HepG2 (cell line): ENCODE data around the gene CLCNKA. TPM values are rescaled to one million over a fixed set of nuclear protein-coding genes. Genes with fewer than 3 reads are reported as not detected.

Experiments
- ATF2 ChIP-seq: sonication (generic); formaldehyde crosslinking; IDR thresholded peaks from 2 replicates; pipeline ENCODE4 v1.4.0; 2020; ENCODE audit warnings: missing genetic modification reagents
- CREB1 ChIP-seq, 2 experiments: fragments of 450-650 bp in 1 of 2; IDR thresholded peaks; 2 replicates each; pipeline ENCODE4 v1.6.1; 2016 to 2017; ENCODE audit warnings: control low read depth in 1 of 2, mild to moderate bottlenecking in 1 of 2, missing compliant biosample characterization in 1 of 2, missing genetic modification characterization in 1 of 2
- ELF1 ChIP-seq: sonication (generic); formaldehyde crosslinking; IDR thresholded peaks from 2 replicates; pipeline ENCODE4 v1.4.0; 2020; ENCODE audit warnings: missing genetic modification reagents
- GMEB2 ChIP-seq: IDR thresholded peaks from 2 replicates; pipeline ENCODE4 v1.6.1; 2016; ENCODE audit warnings: missing biosample characterization, missing genetic modification reagents, low read depth
- HCFC1 ChIP-seq: fragments of 150-350 bp; IDR thresholded peaks from 2 replicates; pipeline ENCODE4 v1.6.1; 2014; ENCODE audit warnings: low read depth, low read length
- HDAC2 ChIP-seq: sonication (generic); formaldehyde crosslinking; IDR thresholded peaks from 2 replicates; pipeline ENCODE4 v1.4.0; 2020; ENCODE audit warnings: missing genetic modification reagents
- HNF1B ChIP-seq: sonication (generic); formaldehyde crosslinking; IDR thresholded peaks from 2 replicates; pipeline ENCODE4 v1.5.1; 2020; ENCODE audit warnings: mild to moderate bottlenecking, moderate library complexity, missing genetic modification reagents
- PAXIP1 ChIP-seq: sonication (generic); formaldehyde crosslinking; conservative IDR thresholded peaks from 2 replicates; pipeline ENCODE4 v1.4.0; 2020; ENCODE audit warnings: mild to moderate bottlenecking, missing genetic modification reagents, moderate library complexity
- RBFOX2 ChIP-seq: fragments of 200-400 bp; formaldehyde crosslinking; IDR thresholded peaks from 2 replicates; pipeline ENCODE4 v1.6.1; 2017; ENCODE audit warnings: low read depth, mild to moderate bottlenecking, low read length
- SP5 ChIP-seq: IDR thresholded peaks from 2 replicates; pipeline ENCODE4 v1.6.1; 2016; ENCODE audit warnings: low read depth, borderline replicate concordance
- TARDBP ChIP-seq: sonication (generic); formaldehyde crosslinking; IDR thresholded peaks from 2 replicates; pipeline ENCODE4 v1.8.0; 2022; ENCODE audit warnings: mild to moderate bottlenecking, missing genetic modification reagents
- THAP11 ChIP-seq: IDR thresholded peaks from 2 replicates; pipeline ENCODE4 v1.6.1; 2016; ENCODE audit warnings: missing biosample characterization, missing genetic modification reagents
- ZNF12 ChIP-seq: sonication (generic); formaldehyde crosslinking; IDR thresholded peaks from 2 replicates; pipeline ENCODE4 v1.5.0; 2020; ENCODE audit warnings: missing genetic modification reagents
- ZNF136 ChIP-seq: sonication (generic); formaldehyde crosslinking; IDR thresholded peaks from 2 replicates; pipeline ENCODE4 v1.8.1; 2022; ENCODE audit warnings: low read depth, mild to moderate bottlenecking, moderate library complexity, missing genetic modification reagents
- ZNF143 ChIP-seq: sonication (generic); formaldehyde crosslinking; IDR thresholded peaks from 2 replicates; pipeline ENCODE4 v1.4.0; 2020; ENCODE audit warnings: missing genetic modification reagents
- ZNF337 ChIP-seq: sonication (generic); formaldehyde crosslinking; IDR thresholded peaks from 2 replicates; pipeline ENCODE4 v1.5.1; 2020; ENCODE audit warnings: missing genetic modification reagents, low read depth, mild to moderate bottlenecking, borderline replicate concordance
- ZNF501 ChIP-seq: sonication (generic); formaldehyde crosslinking; IDR thresholded peaks from 2 replicates; pipeline ENCODE4 v1.5.1; 2020; ENCODE audit warnings: mild to moderate bottlenecking, moderate library complexity, missing genetic modification reagents
- ZUFSP ChIP-seq: sonication (generic); formaldehyde crosslinking; IDR thresholded peaks from 2 replicates; pipeline ENCODE4 v1.9.0; 2021; ENCODE audit warnings: missing genetic modification reagents, mild to moderate bottlenecking, borderline replicate concordance
- polyA plus RNA-seq, 8 experiments: library from polyadenylated mRNA; depleted of rRNA in 3 of 8; stranded (reverse) in 7 of 8; unstranded in 1 of 8; fragments of >200 nt; fragmentation: Illumina TruSeq in 4 of 8; extraction: Trizol in 4 of 8; gene quantifications; 2 replicates each; pipeline versions ENCODE4 v1.2.1 to v1.2.3, GENCODE V29; 2011 to 2016; ENCODE audit warnings: low read depth in 4 of 8, missing spikeins in 1 of 8, mixed read lengths in 1 of 8; ENCODE audit not compliant: insufficient read depth in 1 of 8
- total RNA-seq, 5 experiments: library from RNA; depleted of rRNA; stranded (reverse); fragments of >200 nt; fragmentation: Illumina TruSeq; extraction: Trizol; gene quantifications; 2 replicates each; pipeline ENCODE4 v1.2.3, GENCODE V29; 2016; ENCODE audit warnings: low read depth in 1 of 5

The CLCNKA gene
- total and polyA plus RNA-seq, 2 of the 13 experiments (the other 11 are each of a cell fraction or from before 2014, with no cell fraction given), result 0.03 TPM; not detected in 1

- TF ChIP-seq GMEB2 (0 out of 2 replicates have a peak, but pooled peaks have one; percentile 39), RBFOX2 (peak; percentile 84), ATF2 (peak; percentile 59; the same call in 1 of the 2 replicates), CREB1 (IDR thresholded peaks at IDR 0.05) (0 out of 2 replicates have a peak, but pooled peaks have one; percentile 17), CREB1 (CRISPR knock-in tag; IDR thresholded peaks at IDR 0.05) (peak; percentile 93), ZNF136 (CRISPR knock-in tag) (no peak), ZNF501 (CRISPR knock-in tag) (peak; percentile 83; the same call in 1 of the 2 replicates), ELF1 (peak; percentile 99), PAXIP1 (peak; percentile 31; the same call in 1 of the 2 replicates), ZNF12 (CRISPR knock-in tag) (0 out of 2 replicates have a peak, but pooled peaks have one; percentile 11), TARDBP (CRISPR knock-in tag) (peak; percentile 26; the same call in 1 of the 2 replicates), ZNF143 (peak; percentile 73; the same call in 1 of the 2 replicates), THAP11 (peak; percentile 89), ZUFSP (CRISPR knock-in tag) (no peak), SP5 (CRISPR knock-in tag) (0 out of 2 replicates have a peak, but pooled peaks have one; percentile 23), HCFC1 (peak; percentile 83), ZNF337 (CRISPR knock-in tag) (peak; percentile 68; the same call in 1 of the 2 replicates), HDAC2 (peak; percentile 53; the same call in 1 of the 2 replicates), HNF1B (peak; percentile 80; the same call in 1 of the 2 replicates)
These were observed 45.8 kb upstream of the CLCNKA start, which contains the start of gene ZBTB17 (continued) for GRCh38 chr1:15975805-15976680.
